Body of pancreas (tissue), 4 donors: Measurements from ENCODE around the gene UTS2. TPM values are rescaled to one million over a fixed set of nuclear protein-coding genes. Genes with fewer than 3 reads are reported as not detected.

Source experiments
- ATAC-seq: fragments of 150-250 bp; one replicate; pipeline ENCODE4 v1.9.1; 2016
- DNase-seq, 4 donors: peaks; one replicate each; pipeline ENCODE4 v3.0.0-alpha.2; 2019
- H3K27ac ChIP-seq, 4 donors: fragments of 200-600 bp; sonication (generic); 1 replicate in 3 of 4; 2 replicates in 1 of 4; pipeline versions ENCODE4 v1.5.1 to v1.6.1; 2016 to 2019; ENCODE audit warnings: mild to moderate bottlenecking in 1 of 4, mixed read lengths in 1 of 4, moderate library complexity in 1 of 4
- H3K27me3 ChIP-seq, 2 donors: fragments of 200-600 bp; sonication (generic); one replicate each; pipeline ENCODE4 v1.6.0; 2016; ENCODE audit warnings: mild to moderate bottlenecking in 1 of 2
- H3K36me3 ChIP-seq, 2 donors: fragments of 200-600 bp; sonication (generic); replicated peaks in 1 of 2; 2 replicates each; pipeline ENCODE4 v1.5.1; 2016; ENCODE audit warnings: low read depth in 2 of 2; ENCODE audit not compliant: insufficient read depth in 1 of 2
- H3K4me1 ChIP-seq: fragments of 200-600 bp; sonication (generic); one replicate; pipeline ENCODE4 v1.6.0; 2016
- H3K4me3 ChIP-seq, 2 donors: fragments of 200-600 bp; sonication (generic); 1 replicate in 1 of 2; 2 replicates in 1 of 2; pipeline ENCODE4 v1.5.1; 2016 to 2019
- H3K9me3 ChIP-seq, 3 donors: fragments of 200-600 bp; sonication (generic); 1 replicate in 2 of 3; 2 replicates in 1 of 3; pipeline ENCODE4 v1.5.1; 2016
- POLR2A ChIP-seq, 3 donors: fragments of 450-650 bp; IDR thresholded peaks; one replicate each; pipeline ENCODE4 v1.6.1; 2016; ENCODE audit warnings: antibody characterized with exemption in 3 of 3, mild to moderate bottlenecking in 2 of 3
- WGBS, 2 donors: methylation state at CpG; one replicate each; pipeline ENCODE4 v1.1.5; 2017; 5-methylcytosine and 5-hydroxymethylcytosine counted together
- intact Hi-C: fragments of 100-400 bp; cut with DNase I; formaldehyde crosslinking; loops from one replicate; pipeline ENCODE4 v1.15.1; 2023
- total RNA-seq, 2 donors: library from RNA; depleted of rRNA; stranded (reverse); fragments of >200 nt; gene quantifications; one replicate each; pipeline ENCODE4 v1.1.0, GENCODE V29; 2016
- TF ChIP-seq, protein P1 (sequence below), 7 experiments: fragments of 450-650 bp in 4 of 7; fragments of 200-600 bp in 3 of 7; sonication (generic) in 3 of 7; IDR thresholded peaks; one replicate each; pipeline ENCODE4 v1.5.1; 2016 to 2019; ENCODE audit warnings: antibody characterized with exemption in 7 of 7

UTS2 gene
- total RNA-seq, 2 donors from 2014 or later, result not detected

DNA sequence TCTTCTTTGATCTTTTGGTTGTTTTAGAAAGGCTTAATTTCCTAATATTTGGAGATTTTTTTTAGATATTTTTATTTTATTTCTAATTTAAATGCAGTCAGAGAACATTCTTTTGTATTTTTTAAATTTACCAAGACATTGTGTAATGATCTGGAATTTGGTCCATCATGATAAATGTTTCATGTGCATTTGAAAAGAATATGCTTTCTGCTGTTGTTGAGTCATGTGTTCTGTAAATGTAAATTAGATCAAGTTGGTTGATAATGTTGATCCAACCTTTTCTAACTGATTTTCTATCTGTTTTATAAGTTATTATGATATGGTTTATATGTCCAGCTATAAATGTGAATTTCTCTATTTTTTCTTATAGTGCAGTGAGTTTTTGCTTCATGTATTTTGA is 19.8 kb downstream of the UTS2 start:
- Histone ChIP-seq H3K27me3 (no peaks in the 10 kb centered on the region), H3K27ac (no peak overlapping the region), H3K4me1 (no peaks in the 10 kb centered on the region), H3K9me3 (no peaks in the 10 kb centered on the region), H3K4me3 (no peak overlapping the region), H3K36me3 (peaks cover 7 to 15% of the 10 kb centered on the region in 2 donors)
- intact Hi-C loops, result no loop called here
- no peak for DNase-seq
- no peak for ATAC-seq
- TF ChIP-seq, protein P1, sequence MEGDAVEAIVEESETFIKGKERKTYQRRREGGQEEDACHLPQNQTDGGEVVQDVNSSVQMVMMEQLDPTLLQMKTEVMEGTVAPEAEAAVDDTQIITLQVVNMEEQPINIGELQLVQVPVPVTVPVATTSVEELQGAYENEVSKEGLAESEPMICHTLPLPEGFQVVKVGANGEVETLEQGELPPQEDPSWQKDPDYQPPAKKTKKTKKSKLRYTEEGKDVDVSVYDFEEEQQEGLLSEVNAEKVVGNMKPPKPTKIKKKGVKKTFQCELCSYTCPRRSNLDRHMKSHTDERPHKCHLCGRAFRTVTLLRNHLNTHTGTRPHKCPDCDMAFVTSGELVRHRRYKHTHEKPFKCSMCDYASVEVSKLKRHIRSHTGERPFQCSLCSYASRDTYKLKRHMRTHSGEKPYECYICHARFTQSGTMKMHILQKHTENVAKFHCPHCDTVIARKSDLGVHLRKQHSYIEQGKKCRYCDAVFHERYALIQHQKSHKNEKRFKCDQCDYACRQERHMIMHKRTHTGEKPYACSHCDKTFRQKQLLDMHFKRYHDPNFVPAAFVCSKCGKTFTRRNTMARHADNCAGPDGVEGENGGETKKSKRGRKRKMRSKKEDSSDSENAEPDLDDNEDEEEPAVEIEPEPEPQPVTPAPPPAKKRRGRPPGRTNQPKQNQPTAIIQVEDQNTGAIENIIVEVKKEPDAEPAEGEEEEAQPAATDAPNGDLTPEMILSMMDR (IDR thresholded peaks at IDR 0.05), result no peak
- TF ChIP-seq POLR2A (IDR thresholded peaks at IDR 0.05), result no peak

DNA sequence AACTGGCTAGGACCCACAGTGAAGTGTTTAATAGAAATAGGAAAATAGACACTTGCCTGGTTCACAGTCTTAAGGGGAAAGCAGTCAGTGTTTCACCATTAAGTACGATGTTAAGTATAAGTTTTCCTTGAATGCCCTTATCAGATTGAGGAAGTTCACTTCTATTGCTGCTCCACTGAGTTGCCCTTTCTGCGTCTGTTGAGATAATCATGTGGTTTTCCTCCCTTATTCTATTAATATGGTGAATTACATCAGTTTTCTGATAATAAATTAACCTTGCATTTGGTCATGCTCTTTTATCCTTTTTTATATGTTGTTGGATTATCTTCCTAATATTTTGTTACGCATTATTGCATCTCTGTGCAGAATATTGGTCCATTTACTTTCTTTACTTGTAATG is 21.4 kb downstream of the UTS2 start:
- 48 to 49% methylated on average over 3 of the region's 3 CpGs for WGBS, 2 donors
- TF ChIP-seq, protein P1 (IDR thresholded peaks at IDR 0.05), result no peak
- no peak for TF ChIP-seq POLR2A (IDR thresholded peaks at IDR 0.05)

DNA sequence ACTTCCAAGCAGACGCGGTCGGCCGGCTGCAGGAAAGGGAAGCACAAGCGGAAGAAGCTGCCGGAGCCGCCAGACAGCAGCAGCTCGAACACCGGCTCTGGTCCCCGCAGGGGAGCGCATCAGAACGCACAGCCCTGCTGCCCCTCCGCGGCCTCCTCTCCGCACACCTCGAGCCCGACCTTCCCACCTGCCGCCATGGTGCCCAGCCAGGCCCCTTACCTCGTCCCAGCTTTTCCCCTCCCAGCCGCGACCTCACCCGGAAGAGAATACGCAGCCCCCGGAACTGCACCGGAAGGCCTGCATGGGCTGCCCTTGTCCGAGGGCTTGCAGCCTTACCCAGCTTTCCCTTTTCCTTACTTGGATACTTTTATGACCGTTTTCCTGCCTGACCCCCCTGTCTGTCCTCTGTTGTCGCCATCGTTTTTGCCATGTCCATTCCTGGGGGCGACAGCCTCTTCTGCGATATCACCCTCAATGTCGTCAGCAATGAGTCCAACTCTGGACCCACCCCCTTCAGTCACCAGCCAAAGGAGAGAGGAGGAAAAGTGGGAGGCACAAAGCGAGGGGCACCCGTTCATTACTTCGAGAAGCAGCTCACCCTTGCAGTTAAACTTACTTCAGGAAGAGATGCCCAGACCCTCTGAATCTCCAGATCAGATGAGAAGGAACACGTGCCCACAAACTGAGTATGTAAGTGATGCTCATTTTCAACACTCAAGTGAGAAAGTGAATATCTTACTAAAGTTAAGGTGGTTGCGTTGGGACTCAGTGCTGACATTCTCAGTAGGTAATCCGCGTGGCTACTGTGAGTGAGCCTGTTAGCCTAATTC is 25.5 kb downstream of the UTS2 start:
- 80 to 88% methylated on average over 39 of the region's 39 CpGs for WGBS, 2 donors
- DNase-seq (no peak), ATAC-seq (no peak)
- H3K4me1 ChIP-seq, result no peaks in the 10 kb centered on the region
- intact Hi-C loops, result no loop called here
- H3K9me3 ChIP-seq, result no peaks in the 10 kb centered on the region
- H3K27ac ChIP-seq, result no peak overlapping the region
- H3K4me3 ChIP-seq, result no peak overlapping the region
- H3K27me3 ChIP-seq, result no peaks in the 10 kb centered on the region
- peaks cover 0 to 6% of the 10 kb centered on the region in 2 donors for H3K36me3 ChIP-seq
- TF ChIP-seq, protein P1 (IDR thresholded peaks at IDR 0.05), result no peak
- no peak for TF ChIP-seq POLR2A (IDR thresholded peaks at IDR 0.05)

More for the DNA sequence above, 21.4 kb downstream of the UTS2 start:
- H3K36me3 ChIP-seq, result peaks cover 3 to 5% of the 10 kb centered on the region in 2 donors
- no peak for DNase-seq
- no peak overlapping the region for H3K4me3 ChIP-seq
- intact Hi-C loops, result no loop called here
- no peaks in the 10 kb centered on the region for H3K27me3 ChIP-seq
- H3K4me1 ChIP-seq, result no peaks in the 10 kb centered on the region
- peak overlapping the region in 1 of 4 donors; percentile 37 for H3K27ac ChIP-seq
- ATAC-seq, result no peak
- no peaks in the 10 kb centered on the region for H3K9me3 ChIP-seq

DNA sequence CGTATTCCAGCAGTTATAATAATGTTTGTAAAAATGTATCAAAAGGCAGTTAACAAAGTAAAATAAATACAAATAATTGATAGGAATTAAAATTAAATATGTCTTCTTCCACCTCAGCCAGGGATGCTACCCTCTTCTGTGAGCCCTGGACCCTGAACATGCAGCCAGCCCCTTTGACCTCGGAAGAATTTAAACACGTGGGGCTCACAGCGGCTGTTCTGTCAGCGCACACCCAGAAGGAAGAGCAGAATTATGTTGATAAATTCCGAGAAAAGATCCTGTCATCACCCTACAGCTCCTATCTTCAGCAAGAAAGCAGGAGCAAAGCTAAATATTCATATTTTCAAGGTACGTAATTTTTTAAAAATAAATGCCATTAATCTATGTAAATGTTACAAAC is 26.5 kb downstream of the UTS2 start:
- H3K27me3 ChIP-seq, result no peaks in the 10 kb centered on the region
- TF ChIP-seq, protein P1 (IDR thresholded peaks at IDR 0.05), result no peak
- no peak for TF ChIP-seq POLR2A (IDR thresholded peaks at IDR 0.05)
- DNase-seq (no peak), ATAC-seq (no peak)
- no peak overlapping the region for H3K4me3 ChIP-seq
- WGBS, 2 donors, result 79 to 84% methylated on average over 7 of the region's 7 CpGs
- intact Hi-C loops, result no loop called here
- no peaks in the 10 kb centered on the region for H3K4me1 ChIP-seq
- peaks cover 0 to 6% of the 10 kb centered on the region in 2 donors for H3K36me3 ChIP-seq
- no peaks in the 10 kb centered on the region for H3K9me3 ChIP-seq
- no peak overlapping the region for H3K27ac ChIP-seq

DNA sequence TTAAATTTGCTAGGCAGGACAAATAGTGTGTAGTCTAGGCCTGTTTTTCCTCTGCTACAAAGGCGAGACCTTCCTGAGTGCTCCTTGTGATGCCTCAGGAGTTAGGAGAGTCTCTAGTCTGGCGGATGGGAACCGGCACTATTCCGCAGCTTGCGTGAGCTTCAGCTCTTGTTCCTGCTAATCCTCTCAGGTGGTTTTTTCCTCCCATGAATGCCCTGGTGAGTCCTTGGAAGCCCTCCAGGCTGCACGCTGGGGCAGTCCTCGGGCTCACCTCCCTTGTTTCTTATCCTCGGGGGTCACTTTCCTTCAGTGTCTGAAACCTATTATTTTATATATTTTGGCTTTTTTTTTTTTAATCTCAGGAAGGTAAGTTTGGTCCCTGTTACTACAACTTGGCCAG is 28.2 kb downstream of the UTS2 start:
- Histone ChIP-seq H3K27ac (no peak overlapping the region), H3K36me3 (peaks cover 0 to 18% of the 10 kb centered on the region in 2 donors)
- 90 to 92% methylated on average over 8 of the region's 8 CpGs for WGBS, 2 donors

More for the DNA sequence above, 28.2 kb downstream of the UTS2 start:
- Histone ChIP-seq H3K9me3 (no peaks in the 10 kb centered on the region), H3K4me3 (no peak overlapping the region), H3K4me1 (no peaks in the 10 kb centered on the region), H3K27me3 (no peaks in the 10 kb centered on the region)
- TF ChIP-seq, protein P1 (IDR thresholded peaks at IDR 0.05), result no peak
- TF ChIP-seq POLR2A (IDR thresholded peaks at IDR 0.05), result no peak
- DNase-seq, result no peak
- no peak for ATAC-seq
- intact Hi-C loops, result no loop called here
